Measurements from ENCODE around the gene TTC6. TPM values are rescaled to one million over a fixed set of nuclear protein-coding genes. Genes with fewer than 3 reads are reported as not detected.

The TTC6 gene
- total RNA-seq, 1 donor from 2014 or later, result 9.2 TPM

GRCh38 chr14:37642125-37642524, 46.7 kb downstream of the TTC6 start:
- no peak for TF ChIP-seq CTCF (IDR thresholded peaks at IDR 0.05)
- H3K27ac ChIP-seq, result no peak overlapping the region
- no peaks in the 10 kb centered on the region for H3K4me1 ChIP-seq
- no peaks in the 10 kb centered on the region for H3K27me3 ChIP-seq (ENCODE audit: low read depth)
- ATAC-seq (no peak), DNase-seq (no peak)
- no peak overlapping the region for H3K4me3 ChIP-seq
- no peaks in the 10 kb centered on the region for H3K36me3 ChIP-seq
- H3K9me3 ChIP-seq, result no peaks in the 10 kb centered on the region
- intact Hi-C loops (cut with DNase I), result no loop called here

GRCh38 chr14:37643701-37644100, 48.3 kb downstream of the TTC6 start:
- ATAC-seq, result no peak
- no peak overlapping the region for H3K4me3 ChIP-seq
- no peak for TF ChIP-seq CTCF (IDR thresholded peaks at IDR 0.05)
- no peaks in the 10 kb centered on the region for H3K9me3 ChIP-seq
- intact Hi-C loops (cut with DNase I), result no loop called here
- no peak for DNase-seq
- no peaks in the 10 kb centered on the region for H3K4me1 ChIP-seq
- H3K27ac ChIP-seq, result no peak overlapping the region
- no peaks in the 10 kb centered on the region for H3K36me3 ChIP-seq
- no peaks in the 10 kb centered on the region for H3K27me3 ChIP-seq (ENCODE audit: low read depth)

Other genes starting within 250 kb of the TTC6 start
- gene FOXA1, start 380 bp upstream of the TTC6 start, total RNA-seq, result 30.5 TPM

Measured in lower lobe of right lung (tissue), 2 donors.